NCI-H510A (cell line): ENCODE data around the gene FAM236C.
"Not testable (repeated sequence)": the region's sequence is repeated elsewhere in the genome, so short reads cannot be mapped to it uniquely, and the experiment has no call there.

ENCODE experiments used
- DNase-seq: peaks from one replicate; lab custom pipeline; 2025; lab: John Stamatoyannopoulos, UW

Gene FAM236C

DNA sequence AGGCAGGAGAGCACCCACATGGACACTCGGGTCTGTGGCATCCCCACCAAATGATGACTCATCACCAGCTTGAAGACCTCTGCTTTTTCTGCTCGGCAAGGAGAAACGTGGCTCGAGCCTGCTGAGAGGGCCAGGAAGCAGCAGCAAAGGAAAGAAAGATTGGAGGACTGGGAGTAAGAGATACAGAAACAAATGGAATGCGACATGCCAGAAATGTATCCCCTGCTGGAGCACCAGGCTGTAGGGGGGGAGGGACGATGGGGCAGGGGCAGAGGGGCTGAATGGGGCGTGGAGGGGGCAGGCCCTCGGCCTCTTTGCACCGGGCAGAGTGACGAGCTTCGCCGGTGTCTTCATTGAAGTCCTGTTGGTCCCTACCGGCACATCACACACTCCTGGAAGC is at the start of gene FAM236C:
TSS of gene FAM236C (plus strand) at position 301 of the 400 bp plus-strand sequence. CDS start 100 bp downstream, outside the sequence.
- not testable (repeated sequence) for DNase-seq

GRCh38 chrX:72882898-72883297 is 29.5 kb upstream of the FAM236C start:
- DNase-seq, result not testable (repeated sequence)

DNA sequence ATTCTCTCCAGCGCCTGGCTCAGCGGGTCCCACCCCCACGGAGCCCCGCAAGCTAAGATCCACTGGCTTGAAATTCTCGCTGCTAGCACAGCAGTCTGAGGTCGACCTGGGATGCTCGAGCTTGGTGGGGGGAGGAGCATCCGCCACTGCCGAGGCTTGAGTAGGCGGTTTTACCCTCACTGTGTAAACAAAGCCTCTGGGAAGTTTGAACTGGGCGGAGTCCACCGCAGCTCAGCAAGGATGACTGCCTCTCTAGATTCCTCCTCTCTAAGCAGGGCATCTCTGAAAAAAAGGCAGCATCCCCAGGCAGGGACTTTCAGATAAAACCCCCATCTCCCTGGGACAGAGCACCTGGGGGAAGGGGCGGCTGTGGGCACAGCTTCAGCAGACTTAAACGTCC is 22.7 kb upstream of the FAM236C start:
- not testable (repeated sequence) for DNase-seq

GRCh38 chrX:72916096-72916495 is 3.7 kb downstream of the FAM236C start:
- DNase-seq, result not testable (repeated sequence)

DNA sequence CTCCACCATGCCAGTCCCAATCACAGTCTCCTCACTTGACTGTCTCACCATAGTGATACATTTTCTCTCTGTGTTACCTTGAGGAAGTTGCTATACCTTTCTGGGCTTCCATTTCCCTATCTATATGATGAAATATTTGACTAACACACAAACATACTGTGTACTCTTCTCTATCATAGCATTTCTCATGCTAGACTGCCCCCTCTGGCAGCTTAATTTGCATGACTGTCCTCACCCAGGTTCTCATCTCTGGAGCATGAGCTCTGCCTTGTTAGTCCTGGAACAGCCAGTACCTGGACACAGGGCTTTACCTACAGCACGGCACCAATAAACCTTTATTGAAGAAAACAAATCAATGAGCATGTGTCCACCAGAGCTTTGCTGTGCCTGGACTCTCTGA is 19.9 kb downstream of the FAM236C start:
- not testable (repeated sequence) for DNase-seq

DNA sequence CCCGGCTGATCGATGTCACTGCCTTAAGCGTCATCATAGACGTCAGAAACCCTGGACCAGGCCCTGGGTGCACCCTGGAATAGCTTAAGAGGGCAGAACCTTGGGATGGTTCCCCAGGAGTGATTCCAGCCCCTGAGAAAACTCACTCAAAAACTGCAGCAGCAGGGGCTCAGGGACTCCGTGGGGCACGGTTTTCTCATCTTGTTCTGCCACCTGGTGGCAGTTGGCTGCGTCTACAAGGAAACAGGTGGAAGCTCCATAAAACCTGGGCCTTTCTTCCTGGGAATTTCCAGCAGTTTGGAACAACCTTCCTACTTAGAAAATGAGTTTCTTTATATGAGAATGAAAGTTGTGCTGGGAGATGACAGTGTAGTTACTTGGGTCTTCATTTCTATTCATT is 24.0 kb downstream of the FAM236C start:
- DNase-seq, result not testable (repeated sequence)

GRCh38 chrX:72936882-72937455 is 24.6 kb downstream of the FAM236C start:
- not testable (repeated sequence) for DNase-seq

DNA sequence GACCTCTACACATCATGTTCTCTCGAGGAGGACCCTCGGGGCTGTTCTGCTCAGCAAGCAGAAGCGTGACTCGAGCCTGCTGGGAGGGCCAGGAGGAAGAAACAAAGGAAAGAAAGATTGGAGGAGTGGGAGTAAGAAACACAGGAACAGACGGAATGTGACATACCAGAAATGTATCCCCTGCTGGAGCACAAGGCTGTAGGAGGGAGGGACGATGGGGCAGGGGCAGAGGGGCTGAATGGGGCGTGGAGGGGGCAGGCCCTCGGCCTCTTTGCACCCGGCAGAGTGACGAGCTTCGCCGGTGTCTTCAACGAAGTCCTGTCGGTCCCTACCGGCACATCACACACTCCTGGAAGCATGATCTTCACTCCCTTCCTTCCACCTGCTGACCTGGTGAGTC is 25.5 kb downstream of the FAM236C start, which contains the start of gene FAM236A:
TSS of gene FAM236A (plus strand) at position 301 of the 400 bp plus-strand sequence. CDS start at position 358, 57 bp downstream.
- not testable (repeated sequence) for DNase-seq

DNA sequence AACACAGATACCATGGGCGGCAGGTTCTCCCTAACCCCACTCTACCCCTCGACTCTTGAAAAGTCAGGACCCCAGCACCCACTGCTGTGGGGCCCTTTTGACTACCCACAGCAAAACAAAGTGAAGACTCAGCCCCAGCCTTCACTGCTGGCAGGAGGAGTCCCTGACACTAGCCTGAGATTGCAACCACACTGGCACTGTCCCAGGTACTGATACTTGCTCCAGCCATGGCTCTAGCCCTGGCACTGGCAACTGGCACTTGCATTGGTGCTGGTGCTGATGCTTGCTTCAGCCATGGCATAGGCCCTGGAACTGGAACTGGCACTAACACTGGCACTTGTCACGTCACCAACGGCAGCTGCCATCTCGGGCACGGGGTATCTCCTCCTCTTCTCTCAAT is 29.9 kb downstream of the FAM236C start:
- not testable (repeated sequence) for DNase-seq

DNA sequence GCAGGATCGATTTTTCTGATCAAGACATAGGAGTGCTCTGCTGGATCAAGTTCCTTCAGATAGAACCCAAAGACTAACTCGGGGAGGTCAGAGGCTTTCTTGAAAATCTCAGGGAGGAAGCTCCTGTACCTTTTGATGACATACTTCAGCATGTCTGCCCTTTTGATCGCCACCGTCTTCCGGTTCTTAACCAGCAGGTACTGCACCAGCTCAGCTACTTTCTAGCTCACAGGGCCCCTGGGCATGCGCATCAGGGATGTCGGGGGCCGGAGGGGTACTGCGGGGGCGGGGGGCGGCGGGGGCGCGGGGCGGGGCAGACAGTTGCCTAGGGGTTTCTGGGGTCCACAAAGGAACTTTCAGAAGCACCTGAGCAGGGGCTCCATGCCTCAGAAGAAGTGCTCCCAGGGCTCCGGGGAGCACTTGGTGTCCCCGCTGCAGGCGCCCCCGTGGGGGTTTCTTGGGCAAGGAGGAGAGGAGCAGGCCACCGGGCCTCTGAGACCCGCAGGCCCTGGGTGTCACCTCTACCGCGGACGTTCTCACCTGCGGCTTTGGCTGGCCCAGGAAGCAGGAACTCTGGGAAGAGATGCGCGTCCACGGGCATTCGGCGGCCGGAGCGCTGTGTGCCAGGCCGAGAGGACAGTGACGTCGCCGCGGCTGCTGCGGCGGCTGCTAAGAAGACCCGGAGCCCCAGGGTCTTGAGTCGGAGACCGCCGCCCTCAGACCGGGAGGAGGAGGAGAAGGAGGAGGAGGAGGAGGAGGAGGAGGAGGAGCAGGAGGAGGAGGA is 30.8 kb downstream of the FAM236C start:
- not testable (repeated sequence) for DNase-seq

DNA sequence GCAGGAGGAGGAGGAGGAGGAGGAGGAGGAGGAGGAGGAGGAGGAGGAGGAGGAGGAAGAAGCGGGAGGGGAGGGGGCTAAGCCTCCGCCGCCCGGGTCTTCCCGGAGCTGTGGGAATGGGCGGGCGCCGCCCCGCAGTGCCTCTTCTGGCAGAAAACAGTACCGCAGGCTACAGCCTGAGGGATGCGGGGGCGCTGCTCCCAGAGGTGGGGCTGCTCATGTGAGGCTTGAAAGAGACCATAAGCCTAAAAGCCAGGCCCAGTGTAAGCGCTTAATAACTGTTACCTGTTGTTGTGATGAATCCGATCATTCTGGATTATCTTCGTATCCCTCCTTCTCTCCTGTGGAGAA is 31.4 kb downstream of the FAM236C start, which contains the start of gene DMRTC1:
TSS of gene DMRTC1 (minus strand) at position 19 of the 351 bp plus-strand sequence. CDS start 68,143 bp downstream, outside the sequence.
- DNase-seq, result not testable (repeated sequence)

- DNase-seq, result not testable (repeated sequence)
Observed at GRCh38 chrX:72959971-72960370, 47.6 kb downstream of the FAM236C start.
